Hepatic stellate cell (primary cell): Measurements from ENCODE around the gene ZFP36.
"Not testable (repeated sequence)": the region's sequence is repeated elsewhere in the genome, so short reads cannot be mapped to it uniquely, and the experiment has no call there.

Source experiments
- DNase-seq: peaks from one replicate; pipeline ENCODE4 v3.0.0; 2011; ENCODE audit warnings: low spot score

ZFP36 gene

GRCh38 chr19:39445196-39446111 lies 38.8 kb downstream of the ZFP36 start, which contains the start of gene SUPT5H:
TSS of gene SUPT5H (plus strand) at chr19:39445582. CDS start at chr19:39445891, 309 bp downstream.
- peak; percentile 98 for DNase-seq

- DNase-seq = no peak
Measured at GRCh38 chr19:39446365-39447084, 39.9 kb downstream of the ZFP36 start.

- DNase-seq = peak; percentile 67
Measured at GRCh38 chr19:39448271-39448670, 41.6 kb downstream of the ZFP36 start.

GRCh38 chr19:39449116-39449797 lies 42.6 kb downstream of the ZFP36 start:
- no peak for DNase-seq

DNA sequence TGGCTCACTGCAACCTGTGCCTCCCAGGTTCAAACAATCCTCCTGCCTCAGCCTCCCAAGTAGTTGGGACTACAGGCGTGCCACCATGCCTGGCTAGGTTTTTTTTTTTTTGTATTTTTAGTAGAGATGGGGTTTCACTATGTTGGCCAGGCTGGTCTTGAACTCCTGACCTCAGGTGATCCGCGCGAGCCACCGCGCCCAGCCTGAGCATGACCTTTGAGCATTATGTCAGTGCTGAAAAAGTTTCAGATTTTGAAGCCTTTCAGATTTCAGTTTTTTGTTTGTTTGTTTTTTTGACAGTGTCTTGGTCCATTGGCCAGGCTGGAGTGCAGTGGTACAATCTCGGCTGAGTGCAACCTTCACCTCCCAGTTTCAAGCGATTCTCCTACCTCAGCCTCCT lies 44.6 kb downstream of the ZFP36 start:
- DNase-seq = not testable (repeated sequence)
